Thymus (tissue), 11 donors: Measurements from ENCODE around the gene ROPN1. TPM values are rescaled to one million over a fixed set of nuclear protein-coding genes. Genes with fewer than 3 reads are reported as not detected.
"Not testable (repeated sequence)": the region's sequence is repeated elsewhere in the genome, so short reads cannot be mapped to it uniquely, and the experiment has no call there.

Experiments used
- DNase-seq, 9 donors: peaks; one replicate each; pipeline ENCODE4 v3.0.0-alpha.2; 2013; ENCODE audit warnings: low spot score in 9 of 9, low read depth in 6 of 9, missing footprints in 1 of 9
- H3K27ac ChIP-seq, 2 donors: one replicate each; pipeline ENCODE4 v1.5.1; 2013; ENCODE audit warnings: control low read depth in 1 of 2, low read depth in 1 of 2, low read length in 1 of 2, mild to moderate bottlenecking in 1 of 2, moderate library complexity in 1 of 2
- H3K27me3 ChIP-seq, 2 donors: one replicate each; pipeline ENCODE4 v1.5.1; 2013; ENCODE audit warnings: low read length in 1 of 2; ENCODE audit not compliant: control insufficient read depth in 2 of 2, insufficient read depth in 1 of 2
- H3K36me3 ChIP-seq, 2 donors: one replicate each; pipeline ENCODE4 v1.5.1; 2013; ENCODE audit warnings: low read length in 1 of 2, mild to moderate bottlenecking in 1 of 2, moderate library complexity in 1 of 2; ENCODE audit not compliant: control insufficient read depth in 2 of 2, insufficient read depth in 2 of 2
- H3K4me1 ChIP-seq, 2 donors: one replicate each; pipeline ENCODE4 v1.5.1; 2013; ENCODE audit warnings: low read length in 2 of 2; ENCODE audit not compliant: control insufficient read depth in 2 of 2, insufficient read depth in 2 of 2
- H3K4me3 ChIP-seq, 2 donors: one replicate each; pipeline ENCODE4 v1.5.1; 2013; ENCODE audit warnings: low read length in 2 of 2, control low read depth in 1 of 2, mild to moderate bottlenecking in 1 of 2
- H3K9me3 ChIP-seq, 2 donors: one replicate each; pipeline ENCODE4 v1.5.1; 2013; ENCODE audit warnings: low read length in 1 of 2, mild to moderate bottlenecking in 1 of 2; ENCODE audit not compliant: control insufficient read depth in 2 of 2, insufficient read depth in 1 of 2
- WGBS: extraction: QIAGEN DNeasy Blood & Tissue Kit; methylation state at CpG from one replicate; pipeline ENCODE4 v1.1.7; 2013; 5-methylcytosine and 5-hydroxymethylcytosine counted together
- polyA plus RNA-seq: library from polyadenylated mRNA; stranded (reverse); fragments of 200-250 nt; gene quantifications from one replicate; pipeline ENCODE4 v1.2.3, GENCODE V29; 2013
- total RNA-seq: library from RNA; stranded (reverse); fragments of 120-200 nt; gene quantifications from one replicate; pipeline ENCODE4 v1.2.4, GENCODE V29; 2013
- donor health status: healthy.

The ROPN1 gene
- total and polyA plus RNA-seq, 2 donors = 0.09 to 0.30 TPM

- DNase-seq = no peak
- H3K27ac ChIP-seq = no peak overlapping the region
- H3K4me3 ChIP-seq = no peak overlapping the region
- H3K9me3 ChIP-seq = no peaks in the 10 kb centered on the region
- H3K36me3 ChIP-seq = no peaks in the 10 kb centered on the region
- WGBS = 87% methylated on average over 4 of the region's 4 CpGs
- peaks cover 7 to 13% of the 10 kb centered on the region in 2 donors for H3K27me3 ChIP-seq
- H3K4me1 ChIP-seq = no peaks in the 10 kb centered on the region
Measured at GRCh38 chr3:123980539-123980938, 11.4 kb downstream of the ROPN1 start.

DNA sequence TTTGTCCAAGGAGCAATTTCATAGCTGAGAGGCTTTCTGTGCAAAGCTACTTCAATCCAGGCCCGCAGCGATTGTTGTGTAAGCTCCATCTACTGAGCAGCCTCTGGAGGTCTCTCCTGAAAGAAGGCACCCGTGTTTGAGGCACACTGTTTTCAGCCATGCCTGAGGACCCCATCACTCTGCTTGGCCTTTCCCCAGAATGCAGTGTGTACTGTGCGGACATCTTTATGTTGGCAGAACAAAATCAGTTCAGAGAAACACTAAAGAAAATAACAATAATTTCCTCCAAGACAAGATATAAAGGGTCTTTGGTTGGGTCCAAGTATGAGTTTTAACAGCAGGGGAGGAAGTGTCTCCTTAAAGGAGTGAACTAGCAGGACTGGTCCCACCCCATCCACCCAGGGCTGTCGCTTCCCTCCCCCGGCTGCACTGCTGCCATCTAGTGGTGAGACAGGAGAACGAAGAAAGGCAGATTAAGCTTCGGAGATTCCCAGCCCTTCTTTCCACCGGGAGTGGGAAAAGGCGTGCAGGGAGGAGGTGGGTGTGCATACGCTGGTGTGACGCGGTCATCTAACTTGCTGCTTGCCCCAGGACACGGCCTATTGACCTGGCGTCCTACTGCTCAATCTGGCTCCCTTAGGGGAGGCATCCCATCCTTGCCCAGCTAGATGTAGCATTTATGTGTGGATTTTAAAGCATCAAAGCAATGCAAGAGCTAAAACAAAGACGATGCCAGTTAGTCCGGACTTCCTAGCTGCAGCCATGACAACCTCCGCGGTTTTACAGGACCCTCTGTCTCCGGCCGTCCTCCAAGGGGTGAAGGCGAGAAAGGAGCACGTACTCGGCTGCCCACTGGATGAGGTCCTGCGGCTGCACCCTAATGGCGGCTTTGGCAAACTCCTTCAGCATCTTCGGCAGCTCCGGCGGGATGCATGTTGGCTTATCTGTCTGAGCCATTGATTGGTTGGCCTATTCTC lies 12.1 kb downstream of the ROPN1 start:
- H3K4me1 ChIP-seq, DNase-seq, H3K36me3 ChIP-seq, H3K27ac ChIP-seq, H3K9me3 ChIP-seq, H3K4me3 ChIP-seq: not testable (repeated sequence)
- 18% methylated on average over 27 of the region's 29 CpGs for WGBS
- peaks cover 7 to 13% of the 10 kb centered on the region in 2 donors for H3K27me3 ChIP-seq

GRCh38 chr3:123976904-123977303 lies 15.0 kb downstream of the ROPN1 start:
- not testable (repeated sequence) for H3K4me1 ChIP-seq, H3K9me3 ChIP-seq, H3K27ac ChIP-seq, H3K4me3 ChIP-seq, DNase-seq, H3K36me3 ChIP-seq
- peaks cover 7 to 15% of the 10 kb centered on the region in 2 donors for H3K27me3 ChIP-seq
- 96% methylated on average over 7 of the region's 7 CpGs for WGBS

GRCh38 chr3:123976181-123976898 lies 15.6 kb downstream of the ROPN1 start:
- H3K9me3 ChIP-seq, H3K4me3 ChIP-seq, H3K36me3 ChIP-seq, H3K27ac ChIP-seq, H3K4me1 ChIP-seq, DNase-seq: not testable (repeated sequence)
- WGBS = 88% methylated on average over 4 of the region's 4 CpGs
- peaks cover 7 to 16% of the 10 kb centered on the region in 2 donors for H3K27me3 ChIP-seq

DNA sequence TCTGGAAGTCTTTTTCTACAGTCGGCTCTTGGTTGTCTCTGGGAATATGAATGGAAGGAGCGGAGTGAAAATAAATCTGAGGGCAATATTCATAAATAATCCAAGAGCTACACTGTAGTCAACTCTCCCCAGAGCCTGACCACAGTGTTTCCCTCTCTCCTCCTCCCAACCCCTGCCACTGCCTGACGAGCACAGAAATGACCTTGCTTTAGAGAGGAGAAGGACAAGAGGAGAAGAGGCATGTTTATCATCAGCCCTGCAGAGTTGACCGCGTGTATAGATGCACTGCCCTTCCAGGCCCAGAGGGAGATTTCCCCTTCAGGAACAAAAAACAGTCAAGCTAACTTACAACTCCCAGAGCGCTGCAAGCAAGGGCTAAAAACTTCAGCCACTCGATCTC lies 16.9 kb downstream of the ROPN1 start:
- H3K27ac ChIP-seq, H3K4me1 ChIP-seq, H3K9me3 ChIP-seq, H3K27me3 ChIP-seq, H3K4me3 ChIP-seq, H3K36me3 ChIP-seq, DNase-seq: not testable (repeated sequence)
- WGBS = 92% methylated on average over 5 of the region's 7 CpGs

- H3K27me3 ChIP-seq = peaks cover 0 to 11% of the 10 kb centered on the region in 2 donors
- no peak for DNase-seq
- no peaks in the 10 kb centered on the region for H3K36me3 ChIP-seq
- no peak overlapping the region for H3K4me3 ChIP-seq
- H3K4me1 ChIP-seq = no peaks in the 10 kb centered on the region
- H3K9me3 ChIP-seq = no peaks in the 10 kb centered on the region
- H3K27ac ChIP-seq = no peak overlapping the region
Measured at GRCh38 chr3:123971406-123971805, 20.5 kb downstream of the ROPN1 start.

DNA sequence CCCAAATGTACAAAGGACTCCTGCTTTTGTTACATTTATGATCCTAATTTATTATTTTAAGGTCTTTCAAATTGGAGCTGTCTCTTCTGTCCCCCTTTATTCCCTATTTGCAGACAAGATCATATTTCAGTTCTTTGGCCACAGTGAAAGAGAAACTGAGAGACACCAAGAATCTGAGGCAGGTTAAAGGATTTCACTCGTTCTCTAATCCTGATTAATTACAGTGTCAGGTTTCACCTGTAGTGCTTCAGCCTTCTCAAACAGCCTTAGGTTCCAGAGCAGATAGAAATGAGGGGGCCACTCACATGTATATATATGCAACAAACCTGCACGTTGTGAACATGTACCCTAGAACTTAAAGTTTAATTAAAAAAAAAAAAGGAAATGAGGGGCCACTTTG lies 24.7 kb downstream of the ROPN1 start:
- H3K4me3 ChIP-seq, H3K27ac ChIP-seq, DNase-seq, H3K9me3 ChIP-seq, H3K36me3 ChIP-seq, H3K4me1 ChIP-seq: not testable (repeated sequence)
- peaks cover 0 to 19% of the 10 kb centered on the region in 2 donors for H3K27me3 ChIP-seq
- WGBS = 59% methylated on average over 2 of the region's 2 CpGs

- H3K36me3 ChIP-seq, H3K9me3 ChIP-seq, H3K4me3 ChIP-seq, DNase-seq, H3K4me1 ChIP-seq, H3K27ac ChIP-seq: not testable (repeated sequence)
- 86% methylated on average over 1 of the region's 1 CpG for WGBS
- H3K27me3 ChIP-seq = peaks cover 0 to 24% of the 10 kb centered on the region in 2 donors
Measured at GRCh38 chr3:123966799-123967198, 25.1 kb downstream of the ROPN1 start.

- not testable (repeated sequence) for DNase-seq
- WGBS = 93% methylated on average over 1 of the region's 1 CpG
Measured at GRCh38 chr3:123964793-123965192, 27.1 kb downstream of the ROPN1 start.

More at GRCh38 chr3:123964793-123965192, 27.1 kb downstream of the ROPN1 start:
- not testable (repeated sequence) for H3K4me3 ChIP-seq, H3K4me1 ChIP-seq, H3K27ac ChIP-seq, H3K36me3 ChIP-seq, H3K9me3 ChIP-seq
- peaks cover 0 to 32% of the 10 kb centered on the region in 2 donors for H3K27me3 ChIP-seq
